ENCODE measurements around the gene XYLT1.

DNA sequence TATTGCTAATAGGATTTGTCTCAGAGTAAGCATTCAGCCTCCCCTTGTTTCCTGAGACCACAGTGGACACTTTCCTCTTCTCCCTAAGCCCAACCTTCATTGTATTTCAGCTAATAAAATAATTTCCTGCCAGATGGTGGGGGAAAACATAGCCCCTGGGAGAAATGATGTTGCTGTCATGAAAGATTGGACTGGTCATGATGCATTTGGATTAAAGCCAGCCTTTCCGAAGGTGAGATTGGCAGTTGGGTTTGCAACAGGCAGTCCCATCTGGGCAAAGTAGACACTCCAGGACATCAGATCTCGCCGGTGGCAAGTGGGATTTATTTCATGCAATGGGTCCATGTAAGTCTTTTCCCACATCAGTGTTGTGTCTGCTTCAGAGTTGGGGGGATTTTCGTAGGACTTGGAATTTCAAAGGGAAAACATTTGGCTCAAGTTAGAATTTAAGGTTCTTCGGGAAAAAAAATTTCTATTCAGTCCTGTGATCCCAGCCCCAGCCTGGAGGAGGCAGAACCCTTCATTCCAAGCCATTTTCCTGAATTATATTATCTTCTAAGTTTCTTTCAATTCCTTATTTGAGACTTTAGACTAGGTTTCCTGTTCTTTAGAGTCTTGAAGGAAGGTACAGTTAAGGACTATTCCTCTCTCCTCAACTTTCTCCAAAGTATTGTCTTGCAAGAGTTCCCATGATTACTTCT lies 391.7 kb downstream of the XYLT1 start:
- TF ChIP-seq, protein P1, sequence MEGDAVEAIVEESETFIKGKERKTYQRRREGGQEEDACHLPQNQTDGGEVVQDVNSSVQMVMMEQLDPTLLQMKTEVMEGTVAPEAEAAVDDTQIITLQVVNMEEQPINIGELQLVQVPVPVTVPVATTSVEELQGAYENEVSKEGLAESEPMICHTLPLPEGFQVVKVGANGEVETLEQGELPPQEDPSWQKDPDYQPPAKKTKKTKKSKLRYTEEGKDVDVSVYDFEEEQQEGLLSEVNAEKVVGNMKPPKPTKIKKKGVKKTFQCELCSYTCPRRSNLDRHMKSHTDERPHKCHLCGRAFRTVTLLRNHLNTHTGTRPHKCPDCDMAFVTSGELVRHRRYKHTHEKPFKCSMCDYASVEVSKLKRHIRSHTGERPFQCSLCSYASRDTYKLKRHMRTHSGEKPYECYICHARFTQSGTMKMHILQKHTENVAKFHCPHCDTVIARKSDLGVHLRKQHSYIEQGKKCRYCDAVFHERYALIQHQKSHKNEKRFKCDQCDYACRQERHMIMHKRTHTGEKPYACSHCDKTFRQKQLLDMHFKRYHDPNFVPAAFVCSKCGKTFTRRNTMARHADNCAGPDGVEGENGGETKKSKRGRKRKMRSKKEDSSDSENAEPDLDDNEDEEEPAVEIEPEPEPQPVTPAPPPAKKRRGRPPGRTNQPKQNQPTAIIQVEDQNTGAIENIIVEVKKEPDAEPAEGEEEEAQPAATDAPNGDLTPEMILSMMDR (optimal IDR thresholded peaks at IDR 0.05 in 1 of 3, IDR thresholded peaks at IDR 0.05 in 1 of 3, conservative IDR thresholded peaks at IDR 0.05 in 1 of 3; ENCODE audit: extremely low read depth in 1 of 3, insufficient read depth in 2 of 3, low read length in 3 of 3): no peak
- TF ChIP-seq EZH2 (IDR thresholded peaks at IDR 0.05; ENCODE audit: low read length): no peak
